ENCODE measurements around the gene ATR. TPM values are rescaled to one million over a fixed set of nuclear protein-coding genes. Genes with fewer than 3 reads are reported as not detected.

Gene ATR
- total and polyA plus RNA-seq, 8 donors: 19.5 to 31.2 (median 29.3) TPM

DNA sequence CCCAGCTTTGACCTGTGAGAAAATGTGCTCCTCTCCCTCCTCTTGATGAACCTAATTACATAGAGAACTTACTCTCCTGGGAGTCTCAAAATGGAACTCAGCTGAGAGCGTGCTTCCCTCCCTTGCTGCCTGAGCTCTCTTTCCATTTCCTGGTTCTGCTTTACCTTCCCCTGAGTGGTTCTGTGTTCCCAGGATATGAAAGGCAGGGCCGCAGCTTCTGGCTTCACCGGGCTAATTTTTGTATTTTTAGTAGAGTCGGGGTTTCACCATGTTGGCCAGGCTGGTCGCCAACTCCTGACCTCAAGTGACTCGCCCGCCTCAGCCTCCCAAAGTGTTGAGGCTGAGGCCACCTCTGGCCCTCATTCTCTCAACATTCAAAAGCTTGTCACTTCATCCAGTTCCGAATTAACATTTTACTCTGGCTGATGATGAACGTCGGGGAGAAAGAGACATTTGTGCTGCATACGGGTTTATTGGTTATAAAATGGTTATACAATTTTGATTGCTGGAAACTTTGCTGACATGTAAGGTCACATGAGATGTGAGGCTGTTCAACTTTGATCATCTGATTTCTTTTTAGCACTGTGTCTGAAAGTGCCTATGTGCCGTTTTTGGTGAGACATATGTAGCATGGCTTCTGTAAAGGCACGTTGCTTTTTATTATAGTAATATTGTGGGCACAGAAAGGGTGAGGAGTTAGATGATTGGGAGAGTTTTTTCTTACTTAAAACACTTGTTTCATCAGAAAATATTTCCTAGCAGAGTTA is 24.3 kb upstream of the ATR start:
- intact Hi-C loops (cut with DNase I): no loop called here
- peaks cover 0 to 6% of the 10 kb centered on the region in 2 donors for H3K4me1 ChIP-seq

DNA sequence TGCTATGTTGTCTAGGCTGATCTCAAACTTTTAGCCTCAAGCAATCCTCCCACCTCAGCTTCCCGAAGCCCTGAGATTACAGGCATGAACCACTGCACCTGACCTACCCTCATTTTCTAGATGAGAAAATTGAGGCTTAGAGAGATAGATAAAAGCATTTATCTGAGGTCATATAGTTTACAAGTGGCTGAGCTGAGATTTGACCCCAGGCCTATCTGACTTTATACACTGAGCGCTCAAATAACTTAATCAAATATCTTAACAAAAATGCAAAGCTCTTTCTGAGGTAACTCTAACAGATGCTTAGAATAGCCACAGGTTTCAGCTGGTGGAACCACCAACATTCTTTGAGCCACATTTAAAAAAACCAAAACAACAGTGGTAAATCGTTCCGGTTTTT is 23.2 kb upstream of the ATR start:
- Histone ChIP-seq H3K4me3 (no peak overlapping the region), H3K4me1 (peaks cover 0 to 17% of the 10 kb centered on the region in 2 donors), H3K36me3 (no peaks in the 10 kb centered on the region), H3K27me3 (no peaks in the 10 kb centered on the region), H3K27ac (no peak overlapping the region), H3K9me3 (no peaks in the 10 kb centered on the region)
- intact Hi-C loops (cut with DNase I): no loop called here
- no peak for ATAC-seq
- no peak for DNase-seq
- TF ChIP-seq, protein P1, sequence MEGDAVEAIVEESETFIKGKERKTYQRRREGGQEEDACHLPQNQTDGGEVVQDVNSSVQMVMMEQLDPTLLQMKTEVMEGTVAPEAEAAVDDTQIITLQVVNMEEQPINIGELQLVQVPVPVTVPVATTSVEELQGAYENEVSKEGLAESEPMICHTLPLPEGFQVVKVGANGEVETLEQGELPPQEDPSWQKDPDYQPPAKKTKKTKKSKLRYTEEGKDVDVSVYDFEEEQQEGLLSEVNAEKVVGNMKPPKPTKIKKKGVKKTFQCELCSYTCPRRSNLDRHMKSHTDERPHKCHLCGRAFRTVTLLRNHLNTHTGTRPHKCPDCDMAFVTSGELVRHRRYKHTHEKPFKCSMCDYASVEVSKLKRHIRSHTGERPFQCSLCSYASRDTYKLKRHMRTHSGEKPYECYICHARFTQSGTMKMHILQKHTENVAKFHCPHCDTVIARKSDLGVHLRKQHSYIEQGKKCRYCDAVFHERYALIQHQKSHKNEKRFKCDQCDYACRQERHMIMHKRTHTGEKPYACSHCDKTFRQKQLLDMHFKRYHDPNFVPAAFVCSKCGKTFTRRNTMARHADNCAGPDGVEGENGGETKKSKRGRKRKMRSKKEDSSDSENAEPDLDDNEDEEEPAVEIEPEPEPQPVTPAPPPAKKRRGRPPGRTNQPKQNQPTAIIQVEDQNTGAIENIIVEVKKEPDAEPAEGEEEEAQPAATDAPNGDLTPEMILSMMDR (IDR thresholded peaks at IDR 0.05): no peak

More for the DNA sequence above, 24.3 kb upstream of the ATR start:
- no peak for ATAC-seq
- Histone ChIP-seq H3K36me3 (no peaks in the 10 kb centered on the region), H3K27me3 (no peaks in the 10 kb centered on the region), H3K9me3 (no peaks in the 10 kb centered on the region), H3K4me3 (no peak overlapping the region), H3K27ac (no peak overlapping the region)
- TF ChIP-seq, protein P1 (IDR thresholded peaks at IDR 0.05): no peak
- no peak for DNase-seq

DNA sequence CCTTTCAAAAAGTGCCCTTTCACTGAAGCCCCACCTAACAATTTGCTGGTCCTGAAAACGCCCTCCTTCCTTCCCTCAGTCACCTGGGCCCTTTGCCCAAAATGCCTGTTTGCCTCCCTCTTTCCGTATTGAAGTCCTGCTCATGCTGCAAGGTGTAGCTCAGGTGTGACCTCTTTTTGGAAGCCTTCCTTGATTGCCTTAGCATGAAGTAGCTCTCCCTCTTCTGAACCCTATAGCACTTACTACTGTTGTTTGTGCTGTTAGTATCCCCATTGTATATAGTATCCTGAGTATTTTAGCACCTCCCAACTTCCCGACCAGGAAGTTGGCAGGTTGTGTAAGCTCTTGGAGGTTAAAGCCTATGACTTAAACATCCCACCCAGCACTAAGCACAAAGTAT is 19.4 kb upstream of the ATR start:
- Histone ChIP-seq H3K9me3 (no peaks in the 10 kb centered on the region), H3K4me3 (peak overlapping the region in 1 of 2 donors; percentile 77), H3K27ac (peak overlapping the region in 1 of 2 donors; percentile 17), H3K27me3 (no peaks in the 10 kb centered on the region), H3K4me1 (peaks cover 0 to 27% of the 10 kb centered on the region in 2 donors), H3K36me3 (no peaks in the 10 kb centered on the region)
- intact Hi-C loops (cut with DNase I): no loop called here
- DNase-seq (no peak), ATAC-seq (no peak)
- TF ChIP-seq, protein P1 (IDR thresholded peaks at IDR 0.05): no peak

DNA sequence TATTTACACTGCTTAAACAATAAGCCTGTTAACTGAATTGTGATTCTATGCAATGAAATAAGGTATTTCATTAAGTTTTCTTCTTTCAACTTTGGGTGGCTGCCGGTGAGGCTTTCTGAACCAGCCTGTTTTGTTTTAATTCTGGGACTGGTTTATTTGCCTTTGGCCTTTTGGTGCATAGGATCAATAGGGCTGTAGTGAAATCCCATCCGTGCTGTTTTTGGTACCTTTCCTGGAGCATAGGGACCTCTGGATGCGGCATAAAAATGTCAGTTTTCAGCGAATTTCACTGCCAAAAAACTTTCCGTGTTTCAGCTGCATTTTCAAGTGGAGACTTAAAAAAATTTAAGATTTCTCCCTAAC is 18.2 kb upstream of the ATR start:
- peaks cover 0 to 27% of the 10 kb centered on the region in 2 donors for H3K4me1 ChIP-seq
- TF ChIP-seq, protein P1 (IDR thresholded peaks at IDR 0.05): no peak
- H3K27me3 ChIP-seq: no peaks in the 10 kb centered on the region
- intact Hi-C loops (cut with DNase I): no loop called here
- peak overlapping the region; percentile 81 to 89 for H3K27ac ChIP-seq
- peak overlapping the region; percentile 77 to 80 for H3K4me3 ChIP-seq
- no peaks in the 10 kb centered on the region for H3K9me3 ChIP-seq
- DNase-seq: no peak
- H3K36me3 ChIP-seq: no peaks in the 10 kb centered on the region
- ATAC-seq: peak; percentile 9

DNA sequence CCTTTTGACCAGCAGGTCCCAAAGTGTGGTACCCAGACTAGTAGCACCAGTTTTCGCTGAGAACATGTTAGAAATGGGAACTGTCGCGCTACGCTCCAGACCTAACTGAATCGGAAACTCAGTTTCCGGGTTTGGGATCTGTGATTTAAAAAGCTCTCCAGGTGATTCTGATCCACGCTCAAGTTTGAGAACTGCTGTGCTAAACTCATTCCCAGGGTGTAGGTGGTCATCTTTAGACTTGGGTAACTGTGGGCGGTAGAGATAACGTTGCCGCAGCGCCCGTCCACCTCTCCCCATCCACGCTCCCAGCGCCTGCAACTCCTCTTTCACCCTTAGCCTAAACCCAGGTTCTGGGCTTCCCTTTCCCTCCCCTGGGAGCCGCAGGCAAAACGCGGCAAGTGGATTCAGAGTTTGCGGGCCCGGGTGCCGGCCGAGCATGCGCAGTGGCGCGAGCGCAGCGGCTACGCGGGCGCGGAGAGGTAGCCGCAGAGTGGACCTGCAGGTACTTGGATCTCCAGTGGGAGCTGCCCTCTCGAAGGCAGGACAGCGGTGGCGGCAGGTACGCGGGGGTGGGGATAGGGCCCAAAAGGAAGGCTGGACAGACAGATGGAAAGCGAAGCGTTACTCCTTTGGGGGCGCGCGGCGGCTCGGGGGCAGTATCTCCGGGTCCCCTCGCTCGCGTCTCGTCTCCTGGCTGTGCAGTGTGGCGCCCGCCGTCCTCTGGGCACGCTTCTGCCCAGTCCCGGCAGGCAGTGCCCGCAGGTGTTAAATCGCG is 17.6 kb upstream of the ATR start, which contains the start of gene PLS1:
PLS1 (plus strand) TSS at position 443 of the 775 bp plus-strand sequence. CDS start 67,845 bp downstream, outside the sequence.
- H3K27ac ChIP-seq: peak within 1 kb of the TSS; percentile 81 to 89
- TF ChIP-seq, protein P1 (IDR thresholded peaks at IDR 0.05): no peak

More for the DNA sequence above, 17.6 kb upstream of the ATR start, which contains the start of gene PLS1:
- H3K4me3 ChIP-seq: peak within 1 kb of the TSS; percentile 77 to 80
- H3K9me3 ChIP-seq: no peaks in the 10 kb centered on the region
- intact Hi-C loops (cut with DNase I): no loop called here
- H3K4me1 ChIP-seq: peaks cover 0 to 27% of the 10 kb centered on the region in 2 donors
- peak; percentile 93 for ATAC-seq
- DNase-seq: peak; percentile 76 to 96 (median 88)
- no peaks in the 10 kb centered on the region for H3K27me3 ChIP-seq
- H3K36me3 ChIP-seq: no peaks in the 10 kb centered on the region
